Uterus (tissue), 2 donors: ENCODE data around the gene CBFA2T3.

Source experiments
- POLR2A ChIP-seq, 2 donors: fragments of 450-650 bp; IDR thresholded peaks; one replicate each; pipeline ENCODE4 v1.6.1; 2016; ENCODE audit warnings: antibody characterized with exemption in 2 of 2, mild to moderate bottlenecking in 1 of 2, moderate library complexity in 1 of 2
- TF ChIP-seq, protein P1 (sequence below), 4 experiments: fragments of 200-600 bp in 2 of 4; fragments of 450-650 bp in 2 of 4; sonication (generic) in 2 of 4; IDR thresholded peaks; one replicate each; pipeline ENCODE4 v1.5.1; 2016 to 2019; ENCODE audit warnings: antibody characterized with exemption in 4 of 4, mild to moderate bottlenecking in 2 of 4, moderate library complexity in 1 of 4

DNA sequence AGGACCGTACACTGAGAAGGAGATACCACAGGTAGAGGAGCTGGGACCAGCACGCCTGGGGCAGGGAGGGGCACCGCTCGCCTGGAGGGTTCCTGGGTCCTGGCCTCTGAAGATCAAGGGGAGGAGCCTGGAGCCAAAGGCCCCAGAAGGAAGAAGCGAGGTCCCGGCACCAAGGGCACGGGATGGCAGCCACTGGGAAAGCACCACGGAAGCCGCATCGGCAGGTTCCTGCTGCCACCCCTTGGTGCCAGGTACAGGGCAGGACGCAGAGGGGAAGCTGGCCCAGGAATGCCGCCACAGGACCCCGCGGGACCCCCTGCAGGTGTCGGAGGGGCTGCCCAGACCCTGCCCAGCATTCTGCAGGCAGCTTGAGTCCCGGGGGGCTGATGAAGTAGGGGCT, 42.5 kb upstream of the CBFA2T3 start:
- TF ChIP-seq, protein P1, sequence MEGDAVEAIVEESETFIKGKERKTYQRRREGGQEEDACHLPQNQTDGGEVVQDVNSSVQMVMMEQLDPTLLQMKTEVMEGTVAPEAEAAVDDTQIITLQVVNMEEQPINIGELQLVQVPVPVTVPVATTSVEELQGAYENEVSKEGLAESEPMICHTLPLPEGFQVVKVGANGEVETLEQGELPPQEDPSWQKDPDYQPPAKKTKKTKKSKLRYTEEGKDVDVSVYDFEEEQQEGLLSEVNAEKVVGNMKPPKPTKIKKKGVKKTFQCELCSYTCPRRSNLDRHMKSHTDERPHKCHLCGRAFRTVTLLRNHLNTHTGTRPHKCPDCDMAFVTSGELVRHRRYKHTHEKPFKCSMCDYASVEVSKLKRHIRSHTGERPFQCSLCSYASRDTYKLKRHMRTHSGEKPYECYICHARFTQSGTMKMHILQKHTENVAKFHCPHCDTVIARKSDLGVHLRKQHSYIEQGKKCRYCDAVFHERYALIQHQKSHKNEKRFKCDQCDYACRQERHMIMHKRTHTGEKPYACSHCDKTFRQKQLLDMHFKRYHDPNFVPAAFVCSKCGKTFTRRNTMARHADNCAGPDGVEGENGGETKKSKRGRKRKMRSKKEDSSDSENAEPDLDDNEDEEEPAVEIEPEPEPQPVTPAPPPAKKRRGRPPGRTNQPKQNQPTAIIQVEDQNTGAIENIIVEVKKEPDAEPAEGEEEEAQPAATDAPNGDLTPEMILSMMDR (IDR thresholded peaks at IDR 0.05) = no peak
- TF ChIP-seq POLR2A (IDR thresholded peaks at IDR 0.05) = no peak
